ENCODE measurements around the gene CFAP77.
A peak's percentile ranks its signal among the peaks of the same experiment; 100 is the strongest.

CFAP77 gene

DNA sequence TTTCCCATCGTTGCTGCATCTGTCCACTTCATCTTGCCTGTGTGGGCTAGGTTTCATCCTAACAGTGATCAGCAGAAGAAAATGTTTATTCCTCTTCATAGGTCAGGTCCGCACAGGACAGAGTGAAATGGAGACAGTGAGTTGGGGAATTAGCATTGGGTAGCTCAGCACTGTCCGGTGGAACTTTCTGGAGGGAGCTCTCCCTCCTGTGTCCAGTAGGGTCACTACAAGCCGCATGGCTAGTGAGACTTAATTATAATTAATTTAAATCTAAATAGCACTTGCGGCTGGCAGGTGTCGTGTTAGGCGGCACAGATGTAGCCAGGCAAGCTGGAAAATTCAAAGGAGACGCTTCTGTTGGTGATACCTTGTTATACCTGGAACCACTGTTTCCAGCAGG, 48.4 kb downstream of the CFAP77 start:
- Mint-ChIP-seq H3K27ac (no peak overlapping the region), H3K4me1 (no peaks in the 10 kb centered on the region), H3K36me3 (no peaks in the 10 kb centered on the region), H3K27me3 (peaks cover 22% of the 10 kb centered on the region), H3K9me3 (no peaks in the 10 kb centered on the region), H3K4me3 (no peak overlapping the region)
- ATAC-seq: no peak

DNA sequence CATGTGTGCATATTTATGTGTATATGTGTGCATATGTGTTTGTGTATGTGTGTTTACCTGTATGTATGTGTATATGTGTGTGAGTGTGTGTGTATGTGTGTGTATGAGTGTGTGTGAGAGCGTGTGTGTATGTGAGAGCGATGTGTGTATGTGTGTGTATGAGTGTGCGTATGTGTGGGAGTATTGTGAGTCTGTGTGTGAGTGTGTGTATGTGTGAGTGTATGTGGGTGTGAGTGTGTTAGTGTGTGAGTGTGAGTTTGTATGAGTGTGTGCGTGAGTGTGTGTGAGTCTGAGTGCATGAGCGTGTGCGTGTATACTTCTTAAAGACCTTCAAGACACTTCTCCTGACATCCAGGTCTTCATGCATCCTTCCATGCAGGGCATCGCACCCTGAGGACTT, 49.6 kb downstream of the CFAP77 start:
- H3K4me3 Mint-ChIP-seq: no peak overlapping the region
- peaks cover 25% of the 10 kb centered on the region for H3K27me3 Mint-ChIP-seq
- no peaks in the 10 kb centered on the region for H3K36me3 Mint-ChIP-seq
- H3K9me3 Mint-ChIP-seq: no peaks in the 10 kb centered on the region
- H3K27ac Mint-ChIP-seq: no peak overlapping the region
- no peak for ATAC-seq
- no peaks in the 10 kb centered on the region for H3K4me1 Mint-ChIP-seq

- Mint-ChIP-seq H3K27me3 (peaks cover 25% of the 10 kb centered on the region), H3K4me1 (no peaks in the 10 kb centered on the region), H3K9me3 (no peaks in the 10 kb centered on the region), H3K36me3 (no peaks in the 10 kb centered on the region), H3K4me3 (no peak overlapping the region), H3K27ac (no peak overlapping the region)
- no peak for ATAC-seq
These were observed 50.2 kb downstream of the CFAP77 start for GRCh38 chr9:132460240-132460639.

GRCh38 chr9:132461281-132461896, 51.4 kb downstream of the CFAP77 start:
- ATAC-seq: no peak
- Mint-ChIP-seq H3K4me3 (no peak overlapping the region), H3K27me3 (peaks cover 25% of the 10 kb centered on the region), H3K27ac (no peak overlapping the region), H3K4me1 (no peaks in the 10 kb centered on the region), H3K36me3 (no peaks in the 10 kb centered on the region), H3K9me3 (no peaks in the 10 kb centered on the region)

- Mint-ChIP-seq H3K9me3 (no peaks in the 10 kb centered on the region), H3K27me3 (peaks cover 25% of the 10 kb centered on the region), H3K27ac (no peak overlapping the region), H3K4me3 (no peak overlapping the region), H3K36me3 (no peaks in the 10 kb centered on the region), H3K4me1 (no peaks in the 10 kb centered on the region)
- ATAC-seq: no peak
These were observed 52.0 kb downstream of the CFAP77 start for GRCh38 chr9:132461971-132462370.

- H3K4me3 Mint-ChIP-seq: no peak overlapping the region
- H3K4me1 Mint-ChIP-seq: no peaks in the 10 kb centered on the region
- peaks cover 3% of the 10 kb centered on the region for H3K9me3 Mint-ChIP-seq
- ATAC-seq: no peak
- peaks cover 23% of the 10 kb centered on the region for H3K27me3 Mint-ChIP-seq
- H3K27ac Mint-ChIP-seq: no peak overlapping the region
- no peaks in the 10 kb centered on the region for H3K36me3 Mint-ChIP-seq
These were observed 54.5 kb downstream of the CFAP77 start for GRCh38 chr9:132464547-132464946.

- no peaks in the 10 kb centered on the region for H3K4me1 Mint-ChIP-seq
- H3K27me3 Mint-ChIP-seq: peaks cover 23% of the 10 kb centered on the region
- no peak overlapping the region for H3K4me3 Mint-ChIP-seq
- H3K36me3 Mint-ChIP-seq: no peaks in the 10 kb centered on the region
- no peak overlapping the region for H3K27ac Mint-ChIP-seq
- peaks cover 3% of the 10 kb centered on the region for H3K9me3 Mint-ChIP-seq
- ATAC-seq: no peak
These were observed 55.2 kb downstream of the CFAP77 start for GRCh38 chr9:132465131-132465635.

GRCh38 chr9:132472199-132472598, 62.2 kb downstream of the CFAP77 start:
- Mint-ChIP-seq H3K4me3 (no peak overlapping the region), H3K27me3 (peaks cover 24% of the 10 kb centered on the region), H3K36me3 (no peaks in the 10 kb centered on the region), H3K4me1 (peaks cover 9% of the 10 kb centered on the region), H3K27ac (peak overlapping the region; percentile 33), H3K9me3 (peaks cover 2% of the 10 kb centered on the region)
- ATAC-seq: peak; percentile 28

DNA sequence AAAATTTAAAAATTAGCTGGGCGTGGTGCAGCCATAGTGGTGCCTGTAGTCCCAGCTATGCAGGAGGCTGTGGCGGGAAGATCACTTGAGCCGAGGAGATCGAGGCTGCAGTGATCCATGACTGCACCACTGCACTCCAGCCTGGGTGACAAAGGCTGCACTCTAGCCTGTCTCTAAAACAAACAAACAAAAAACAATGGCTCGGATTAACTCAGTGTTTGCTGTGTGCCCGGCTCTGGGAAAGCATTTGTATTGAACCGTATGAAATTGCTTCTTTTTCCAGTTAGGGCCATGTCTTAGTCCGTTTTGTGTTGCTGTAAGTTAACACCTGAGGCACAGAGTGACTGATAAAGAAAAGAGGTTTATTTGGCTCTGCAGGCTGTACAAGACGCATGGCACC, 62.6 kb downstream of the CFAP77 start:
- H3K9me3 Mint-ChIP-seq: no peaks in the 10 kb centered on the region
- H3K27me3 Mint-ChIP-seq: peaks cover 24% of the 10 kb centered on the region
- H3K27ac Mint-ChIP-seq: no peak overlapping the region
- no peak for ATAC-seq
- no peaks in the 10 kb centered on the region for H3K36me3 Mint-ChIP-seq
- no peak overlapping the region for H3K4me3 Mint-ChIP-seq
- H3K4me1 Mint-ChIP-seq: peaks cover 9% of the 10 kb centered on the region

DNA sequence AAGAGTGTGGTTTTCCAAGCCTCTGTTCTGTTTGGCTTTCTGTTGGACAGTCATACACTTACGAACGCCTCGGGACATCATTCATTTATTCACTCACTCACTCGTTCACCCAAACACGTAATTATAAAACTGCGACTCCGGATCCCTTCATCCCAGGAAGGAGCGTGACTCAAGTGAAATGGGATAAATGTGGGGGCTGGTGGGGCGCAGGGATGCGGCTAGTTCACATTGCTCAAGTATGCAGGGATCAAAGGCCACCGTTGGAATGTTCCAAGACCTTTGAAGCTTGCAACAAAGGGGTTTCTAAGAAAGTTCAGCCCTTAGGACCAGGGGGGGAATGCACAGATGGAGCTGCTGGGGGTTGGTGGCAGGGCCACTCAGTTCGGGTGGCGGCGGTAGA, 64.2 kb downstream of the CFAP77 start:
- no peak overlapping the region for H3K4me3 Mint-ChIP-seq
- peaks cover 9% of the 10 kb centered on the region for H3K4me1 Mint-ChIP-seq

GRCh38 chr9:132478353-132479050, 68.5 kb downstream of the CFAP77 start:
- no peak overlapping the region for H3K4me3 Mint-ChIP-seq
- H3K27me3 Mint-ChIP-seq: peaks cover 48% of the 10 kb centered on the region
- no peaks in the 10 kb centered on the region for H3K36me3 Mint-ChIP-seq
- H3K9me3 Mint-ChIP-seq: no peaks in the 10 kb centered on the region
- no peak overlapping the region for H3K27ac Mint-ChIP-seq
- peaks cover 5% of the 10 kb centered on the region for H3K4me1 Mint-ChIP-seq
- ATAC-seq: no peak

More for the DNA sequence above, 64.2 kb downstream of the CFAP77 start:
- Mint-ChIP-seq H3K27ac (no peak overlapping the region), H3K27me3 (peaks cover 19% of the 10 kb centered on the region), H3K9me3 (no peaks in the 10 kb centered on the region), H3K36me3 (no peaks in the 10 kb centered on the region)
- ATAC-seq: no peak

GRCh38 chr9:132479733-132480132, 69.7 kb downstream of the CFAP77 start:
- H3K36me3 Mint-ChIP-seq: no peaks in the 10 kb centered on the region
- no peaks in the 10 kb centered on the region for H3K9me3 Mint-ChIP-seq
- H3K4me1 Mint-ChIP-seq: peaks cover 5% of the 10 kb centered on the region
- no peak overlapping the region for H3K27ac Mint-ChIP-seq
- no peak for ATAC-seq
- H3K4me3 Mint-ChIP-seq: no peak overlapping the region
- peaks cover 39% of the 10 kb centered on the region for H3K27me3 Mint-ChIP-seq

- no peak for ATAC-seq
- Mint-ChIP-seq H3K4me3 (no peak overlapping the region), H3K9me3 (no peaks in the 10 kb centered on the region), H3K27ac (no peak overlapping the region), H3K27me3 (peaks cover 35% of the 10 kb centered on the region), H3K36me3 (no peaks in the 10 kb centered on the region), H3K4me1 (peaks cover 5% of the 10 kb centered on the region)
These were observed 71.2 kb downstream of the CFAP77 start for GRCh38 chr9:132481053-132481849.

DNA sequence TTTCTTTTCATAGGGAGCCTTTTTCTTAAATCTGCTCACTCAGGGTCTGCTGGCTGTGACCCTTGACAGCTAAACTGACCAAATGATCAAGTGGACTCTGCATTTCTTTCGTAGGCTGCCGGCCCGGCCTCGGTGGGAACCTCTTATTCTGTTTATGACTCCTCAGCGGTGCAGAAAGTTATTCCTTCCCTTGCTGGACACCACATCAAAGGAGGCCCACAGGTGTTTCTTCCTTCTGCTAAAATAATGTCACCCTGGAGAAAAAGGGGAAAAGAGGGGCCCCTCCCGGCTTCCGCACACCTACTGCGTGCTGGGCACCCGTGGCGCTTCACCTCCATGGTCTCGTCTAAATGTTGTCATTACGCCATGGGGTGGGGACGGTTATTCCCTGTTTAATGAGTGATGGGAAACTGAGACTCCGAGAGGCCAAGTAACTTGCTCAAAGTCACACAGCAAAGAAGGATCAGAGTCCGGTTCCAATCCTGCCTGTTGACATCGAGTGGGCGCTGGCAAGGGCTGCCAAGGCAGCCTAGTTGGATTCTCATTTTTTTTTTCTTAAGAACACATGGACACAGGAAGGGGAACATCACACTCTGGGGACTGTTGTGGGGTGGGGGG, 72.3 kb downstream of the CFAP77 start:
- ATAC-seq: no peak
- H3K27ac Mint-ChIP-seq: no peak overlapping the region
- H3K9me3 Mint-ChIP-seq: no peaks in the 10 kb centered on the region
- H3K27me3 Mint-ChIP-seq: peaks cover 45% of the 10 kb centered on the region
- no peak overlapping the region for H3K4me3 Mint-ChIP-seq
- H3K36me3 Mint-ChIP-seq: no peaks in the 10 kb centered on the region
- peaks cover 9% of the 10 kb centered on the region for H3K4me1 Mint-ChIP-seq

DNA sequence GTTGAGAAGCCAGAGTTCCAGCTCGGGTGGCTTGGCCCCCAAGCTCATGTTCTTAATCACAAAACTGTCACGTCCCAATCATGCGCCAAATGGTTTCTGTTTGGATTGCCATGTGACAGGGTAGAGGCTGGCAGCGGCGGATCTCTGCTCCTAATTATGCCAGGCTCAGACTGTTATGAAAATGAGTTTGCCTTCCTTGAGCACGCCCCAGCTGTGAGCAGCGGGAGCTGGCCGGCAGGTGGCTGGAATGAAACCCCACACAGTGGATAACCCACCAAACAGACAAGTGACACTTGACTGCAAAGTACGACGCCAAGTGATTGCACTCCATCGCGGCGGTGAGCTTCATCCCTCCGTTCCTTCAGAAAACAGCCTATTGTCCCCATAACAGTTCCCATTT, 75.4 kb downstream of the CFAP77 start:
- peaks cover 13% of the 10 kb centered on the region for H3K4me1 Mint-ChIP-seq
- no peaks in the 10 kb centered on the region for H3K36me3 Mint-ChIP-seq
- no peak overlapping the region for H3K27ac Mint-ChIP-seq
- H3K9me3 Mint-ChIP-seq: no peaks in the 10 kb centered on the region
- H3K27me3 Mint-ChIP-seq: peaks cover 60% of the 10 kb centered on the region
- no peak overlapping the region for H3K4me3 Mint-ChIP-seq
- ATAC-seq: no peak
